Left colon (tissue), 2 donors: ENCODE measurements around the gene PIK3R1. TPM values are rescaled to one million over a fixed set of nuclear protein-coding genes. Genes with fewer than 3 reads are reported as not detected.
A peak's percentile ranks its signal among the peaks of the same experiment; 100 is the strongest.

Experiments
- ATAC-seq: fragments of 200-7000 bp; cut with Tn5 transposase; one replicate; pipeline ENCODE4 v1.9.1; 2020; ENCODE audit warnings: mild to moderate bottlenecking, moderate library complexity
- DNase-seq, 2 donors: peaks; one replicate each; pipeline ENCODE4 v3.0.0-alpha.2; 2020
- intact Hi-C, 2 donors: fragments of 100-400 bp; cut with DNase I in 1 of 2; cut with micrococcal nuclease in 1 of 2; formaldehyde crosslinking; loops; one replicate each; pipeline versions ENCODE4 v1.11.2 to v1.14.0; 2022; cut with DNase I, micrococcal nuclease
- total RNA-seq, 2 donors: library from RNA; stranded (reverse); fragmentation: NEBNext Ultra II Directional; extraction: Animal tissue kit (Norgen Biotek cat#: 25700); gene quantifications; one replicate each; pipeline ENCODE4 v1.2.1, GENCODE V29; 2021
- donor health status: DM: no; HTN: no; CAD: no.
- donor health status: DM: yes; HTN: yes; CAD: no.

The PIK3R1 gene
- total RNA-seq, 2 donors from 2014 or later = 67.6 to 71.4 TPM

GRCh38 chr5:68243681-68244080 is 28.1 kb downstream of the PIK3R1 start:
- DNase-seq (no peak), ATAC-seq (no peak)
- intact Hi-C loops = no loop called here

GRCh38 chr5:68245319-68245718 is 29.8 kb downstream of the PIK3R1 start:
- intact Hi-C loops = no loop called here
- DNase-seq (no peak), ATAC-seq (no peak)

- intact Hi-C loops = no loop called here
- DNase-seq (no peak), ATAC-seq (peak; percentile 44)
Measured at GRCh38 chr5:68246802-68247201, 31.2 kb downstream of the PIK3R1 start.

- intact Hi-C loops = no loop called here
- DNase-seq (no peak), ATAC-seq (no peak)
Measured at GRCh38 chr5:68247627-68248026, 32.1 kb downstream of the PIK3R1 start.

GRCh38 chr5:68248896-68249295 is 33.3 kb downstream of the PIK3R1 start:
- intact Hi-C loops = no loop called here
- DNase-seq (no peak), ATAC-seq (no peak)

- ATAC-seq = no peak
- intact Hi-C loops = no loop called here
- DNase-seq = no peak
Measured at GRCh38 chr5:68249520-68249919, 34.0 kb downstream of the PIK3R1 start.

GRCh38 chr5:68250661-68251298 is 35.2 kb downstream of the PIK3R1 start:
- DNase-seq = no peak
- ATAC-seq = no peak
- intact Hi-C loops = loop anchor here in 1 of 2 donors (5.0 kb wide), 1 partner anchor 1003 kb away; no protein-coding TSS in a partner anchor

- no peak for ATAC-seq
- intact Hi-C loops = loop anchor here in 1 of 2 donors (5.0 kb wide), 1 partner anchor 1004 kb away; no protein-coding TSS in a partner anchor
- no peak for DNase-seq
Measured at GRCh38 chr5:68251386-68251785, 35.8 kb downstream of the PIK3R1 start.

- DNase-seq (peak in 1 of 2 donors; percentile 34), ATAC-seq (no peak)
- intact Hi-C loops = loop anchor here in 1 of 2 donors (5.0 kb wide), 1 partner anchor 1005 kb away; no protein-coding TSS in a partner anchor
Measured at GRCh38 chr5:68251804-68252522, 36.4 kb downstream of the PIK3R1 start.

- ATAC-seq = peak; percentile 83
- intact Hi-C loops = loop anchor here in 1 of 2 donors (5.0 kb wide), 1 partner anchor 1006 kb away; no protein-coding TSS in a partner anchor
- peak; percentile 54 to 62 for DNase-seq
Measured at GRCh38 chr5:68252673-68253623, 37.4 kb downstream of the PIK3R1 start.

- intact Hi-C loops = loop anchor here in 1 of 2 donors (5.0 kb wide), 1 partner anchor 1007 kb away; no protein-coding TSS in a partner anchor
- DNase-seq (no peak), ATAC-seq (peak; percentile 36)
Measured at GRCh38 chr5:68253624-68254585, 38.3 kb downstream of the PIK3R1 start.

- ATAC-seq (no peak), DNase-seq (no peak)
- intact Hi-C loops = loop anchor here in 1 of 2 donors (5.0 kb wide), 1 partner anchor 1008 kb away; no protein-coding TSS in a partner anchor
Measured at GRCh38 chr5:68254810-68255209, 39.3 kb downstream of the PIK3R1 start.

GRCh38 chr5:68255305-68256120 is 40.0 kb downstream of the PIK3R1 start:
- DNase-seq (no peak), ATAC-seq (no peak)
- intact Hi-C loops = no loop called here

GRCh38 chr5:68257210-68257609 is 41.7 kb downstream of the PIK3R1 start:
- ATAC-seq = no peak
- no peak for DNase-seq
- intact Hi-C loops = no loop called here

GRCh38 chr5:68258531-68258930 is 43.0 kb downstream of the PIK3R1 start:
- DNase-seq (no peak), ATAC-seq (no peak)
- intact Hi-C loops = no loop called here

- no peak for DNase-seq
- no peak for ATAC-seq
- intact Hi-C loops = no loop called here
Measured at GRCh38 chr5:68259700-68260099, 44.1 kb downstream of the PIK3R1 start.

- intact Hi-C loops = no loop called here
- ATAC-seq (no peak), DNase-seq (no peak)
Measured at GRCh38 chr5:68260467-68260866, 44.9 kb downstream of the PIK3R1 start.
